HCT116 (cell line): ENCODE data around the gene DOCK3.

Source experiments
- EGR1 ChIP-seq: IDR thresholded peaks from 2 replicates; pipeline ENCODE4 v1.6.1; 2012; ENCODE audit warnings: low read depth
- EZH2 ChIP-seq: fragments of 200-600 bp; sonication (generic); IDR thresholded peaks from 2 replicates; pipeline ENCODE4 v1.6.1; 2017; ENCODE audit warnings: antibody characterized with exemption, mixed run types
- RAD21 ChIP-seq: IDR thresholded peaks from 2 replicates; pipeline ENCODE4 v1.6.1; 2012; ENCODE audit warnings: low read depth, mild to moderate bottlenecking
- SIN3A ChIP-seq: IDR thresholded peaks from 2 replicates; pipeline ENCODE4 v1.6.1; 2012; ENCODE audit warnings: low read depth
- SP1 ChIP-seq: IDR thresholded peaks from 2 replicates; pipeline ENCODE4 v1.6.1; 2012; ENCODE audit warnings: low read depth
- TCF7L2 ChIP-seq: IDR thresholded peaks from 2 replicates; pipeline ENCODE4 v1.7.0; 2011; ENCODE audit warnings: borderline replicate concordance, inconsistent platforms; ENCODE audit not compliant: insufficient read depth, insufficient read length; ENCODE audit errors: extremely low read depth
- YY1 ChIP-seq: IDR thresholded peaks from 2 replicates; pipeline ENCODE4 v1.6.1; 2011; ENCODE audit warnings: low read length, low read depth, moderate library complexity, mild to moderate bottlenecking; ENCODE audit not compliant: insufficient replicate concordance; ENCODE audit errors: extremely low read depth
- ZNF274 ChIP-seq: fragments of 200-500 bp; sonication (Bioruptor generic); IDR thresholded peaks from 2 replicates; pipeline ENCODE4 v1.6.1; 2014; ENCODE audit warnings: mild to moderate bottlenecking, low read depth, low read length, inconsistent platforms
- TF ChIP-seq, protein P1 (sequence below), 3 experiments: fragments of 200-600 bp in 1 of 3; sonication (generic) in 1 of 3; IDR thresholded peaks in 2 of 3; conservative IDR thresholded peaks in 1 of 3; 2 replicates each; pipeline ENCODE4 v1.5.1; 2012 to 2017; ENCODE audit warnings: low read depth in 2 of 3, low read length in 2 of 3, antibody characterized with exemption in 1 of 3, borderline replicate concordance in 1 of 3, control low read depth in 1 of 3, mild to moderate bottlenecking in 1 of 3, mixed read lengths in 1 of 3, mixed run types in 1 of 3, moderate library complexity in 1 of 3; ENCODE audit not compliant: insufficient read depth in 1 of 3
- TF ChIP-seq, protein P2 (sequence below): IDR thresholded peaks from 2 replicates; pipeline ENCODE4 v1.6.1; 2012; ENCODE audit warnings: low read depth

DNA sequence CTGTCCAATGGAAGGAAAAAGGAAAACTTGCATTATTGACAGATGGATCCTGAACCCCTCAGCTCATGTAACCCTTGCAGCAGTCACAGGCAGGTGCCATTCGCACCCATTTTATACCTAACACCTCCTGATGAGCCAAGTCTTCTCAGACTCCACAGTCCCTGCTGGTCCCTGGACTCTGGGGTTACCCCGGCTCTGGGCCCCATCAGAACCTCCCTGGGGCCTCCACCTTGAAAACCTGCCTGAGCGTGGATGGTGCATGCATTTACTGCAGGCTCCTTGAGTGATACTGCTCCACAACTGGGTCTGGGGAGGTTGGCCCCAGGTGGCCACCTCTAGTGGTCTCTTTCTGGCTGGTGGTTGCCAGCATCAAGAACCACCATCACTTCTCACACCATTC is 15.9 kb upstream of the DOCK3 start:
- TF ChIP-seq EGR1 (no peak), ZNF274 (no peak), TCF7L2 (no peak), YY1 (no peak), EZH2 (no peak), SIN3A (no peak), SP1 (no peak), RAD21 (no peak)
- TF ChIP-seq, protein P1, sequence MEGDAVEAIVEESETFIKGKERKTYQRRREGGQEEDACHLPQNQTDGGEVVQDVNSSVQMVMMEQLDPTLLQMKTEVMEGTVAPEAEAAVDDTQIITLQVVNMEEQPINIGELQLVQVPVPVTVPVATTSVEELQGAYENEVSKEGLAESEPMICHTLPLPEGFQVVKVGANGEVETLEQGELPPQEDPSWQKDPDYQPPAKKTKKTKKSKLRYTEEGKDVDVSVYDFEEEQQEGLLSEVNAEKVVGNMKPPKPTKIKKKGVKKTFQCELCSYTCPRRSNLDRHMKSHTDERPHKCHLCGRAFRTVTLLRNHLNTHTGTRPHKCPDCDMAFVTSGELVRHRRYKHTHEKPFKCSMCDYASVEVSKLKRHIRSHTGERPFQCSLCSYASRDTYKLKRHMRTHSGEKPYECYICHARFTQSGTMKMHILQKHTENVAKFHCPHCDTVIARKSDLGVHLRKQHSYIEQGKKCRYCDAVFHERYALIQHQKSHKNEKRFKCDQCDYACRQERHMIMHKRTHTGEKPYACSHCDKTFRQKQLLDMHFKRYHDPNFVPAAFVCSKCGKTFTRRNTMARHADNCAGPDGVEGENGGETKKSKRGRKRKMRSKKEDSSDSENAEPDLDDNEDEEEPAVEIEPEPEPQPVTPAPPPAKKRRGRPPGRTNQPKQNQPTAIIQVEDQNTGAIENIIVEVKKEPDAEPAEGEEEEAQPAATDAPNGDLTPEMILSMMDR (IDR thresholded peaks at IDR 0.05 in 2 of 3, conservative IDR thresholded peaks at IDR 0.05 in 1 of 3; ENCODE audit: borderline replicate concordance in 1 of 3, insufficient read depth in 1 of 3, low read depth in 2 of 3, low read length in 2 of 3): no peak
- TF ChIP-seq, protein P2, sequence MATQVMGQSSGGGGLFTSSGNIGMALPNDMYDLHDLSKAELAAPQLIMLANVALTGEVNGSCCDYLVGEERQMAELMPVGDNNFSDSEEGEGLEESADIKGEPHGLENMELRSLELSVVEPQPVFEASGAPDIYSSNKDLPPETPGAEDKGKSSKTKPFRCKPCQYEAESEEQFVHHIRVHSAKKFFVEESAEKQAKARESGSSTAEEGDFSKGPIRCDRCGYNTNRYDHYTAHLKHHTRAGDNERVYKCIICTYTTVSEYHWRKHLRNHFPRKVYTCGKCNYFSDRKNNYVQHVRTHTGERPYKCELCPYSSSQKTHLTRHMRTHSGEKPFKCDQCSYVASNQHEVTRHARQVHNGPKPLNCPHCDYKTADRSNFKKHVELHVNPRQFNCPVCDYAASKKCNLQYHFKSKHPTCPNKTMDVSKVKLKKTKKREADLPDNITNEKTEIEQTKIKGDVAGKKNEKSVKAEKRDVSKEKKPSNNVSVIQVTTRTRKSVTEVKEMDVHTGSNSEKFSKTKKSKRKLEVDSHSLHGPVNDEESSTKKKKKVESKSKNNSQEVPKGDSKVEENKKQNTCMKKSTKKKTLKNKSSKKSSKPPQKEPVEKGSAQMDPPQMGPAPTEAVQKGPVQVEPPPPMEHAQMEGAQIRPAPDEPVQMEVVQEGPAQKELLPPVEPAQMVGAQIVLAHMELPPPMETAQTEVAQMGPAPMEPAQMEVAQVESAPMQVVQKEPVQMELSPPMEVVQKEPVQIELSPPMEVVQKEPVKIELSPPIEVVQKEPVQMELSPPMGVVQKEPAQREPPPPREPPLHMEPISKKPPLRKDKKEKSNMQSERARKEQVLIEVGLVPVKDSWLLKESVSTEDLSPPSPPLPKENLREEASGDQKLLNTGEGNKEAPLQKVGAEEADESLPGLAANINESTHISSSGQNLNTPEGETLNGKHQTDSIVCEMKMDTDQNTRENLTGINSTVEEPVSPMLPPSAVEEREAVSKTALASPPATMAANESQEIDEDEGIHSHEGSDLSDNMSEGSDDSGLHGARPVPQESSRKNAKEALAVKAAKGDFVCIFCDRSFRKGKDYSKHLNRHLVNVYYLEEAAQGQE: no peak
